ENCODE data around the gene TMEM151B. TPM values are rescaled to one million over a fixed set of nuclear protein-coding genes. Genes with fewer than 3 reads are reported as not detected.

Gene TMEM151B
- total RNA-seq, 1 donor from 2014 or later: not detected

GRCh38 chr6:44276667-44277640, 6.7 kb downstream of the TMEM151B start:
- no peak for DNase-seq (ENCODE audit: low spot score)
- no peak for ATAC-seq

GRCh38 chr6:44277763-44278162, 7.5 kb downstream of the TMEM151B start:
- ATAC-seq: no peak
- DNase-seq (ENCODE audit: low spot score): no peak

DNA sequence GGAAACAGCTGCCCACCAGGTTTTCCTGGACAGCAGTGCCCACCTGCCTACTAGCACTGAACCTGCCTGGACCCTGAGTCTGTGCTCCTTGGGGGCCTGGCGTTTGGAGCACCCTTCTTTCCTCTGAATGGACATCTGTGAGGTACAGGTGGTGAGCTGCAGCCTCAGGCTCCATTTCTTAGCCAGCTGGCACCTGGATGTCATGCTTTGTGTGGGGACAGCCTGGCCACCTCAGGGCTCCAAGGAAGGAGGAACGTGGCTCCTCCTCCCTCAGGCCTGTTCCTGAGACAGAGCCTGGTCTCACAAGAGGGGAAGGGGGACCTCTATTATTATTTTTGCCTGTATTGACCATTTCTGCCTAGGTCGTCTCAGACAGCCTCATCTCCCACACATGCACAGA, 8.1 kb downstream of the TMEM151B start:
- no peak for DNase-seq (ENCODE audit: low spot score)
- no peak for ATAC-seq

GRCh38 chr6:44278774-44279697, 8.8 kb downstream of the TMEM151B start:
- DNase-seq (ENCODE audit: low spot score): no peak
- ATAC-seq: no peak

GRCh38 chr6:44284121-44284520, 13.9 kb downstream of the TMEM151B start:
- ATAC-seq (no peak), DNase-seq (ENCODE audit: low spot score) (no peak)

DNA sequence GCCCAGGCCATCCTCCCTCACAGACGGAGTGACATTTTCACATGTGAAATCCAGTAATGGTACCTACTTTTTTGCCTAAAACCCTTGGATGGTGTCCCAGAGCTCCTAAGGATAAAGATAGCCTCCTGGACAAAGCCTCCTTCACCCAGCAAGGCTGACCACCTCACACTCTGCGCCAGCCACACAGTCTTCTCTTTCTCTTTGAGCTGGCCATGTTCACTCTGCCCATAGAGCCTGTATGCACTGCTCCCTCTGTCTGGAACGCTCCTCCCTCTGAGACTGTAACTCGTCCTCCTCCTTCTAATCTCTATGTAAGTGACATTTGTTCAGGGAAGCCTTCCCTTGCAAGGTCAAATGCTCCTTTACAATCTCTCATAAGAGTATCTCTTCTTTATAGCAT, 14.6 kb downstream of the TMEM151B start:
- no peak for DNase-seq (ENCODE audit: low spot score)
- ATAC-seq: no peak

GRCh38 chr6:44285552-44286284, 15.5 kb downstream of the TMEM151B start:
- DNase-seq (ENCODE audit: low spot score) (no peak), ATAC-seq (no peak)

GRCh38 chr6:44286285-44286565, 16.0 kb downstream of the TMEM151B start:
- no peak for DNase-seq (ENCODE audit: low spot score)

GRCh38 chr6:44286747-44287146, 16.5 kb downstream of the TMEM151B start:
- no peak for ATAC-seq
- DNase-seq (ENCODE audit: low spot score): no peak

More at GRCh38 chr6:44286285-44286565, 16.0 kb downstream of the TMEM151B start:
- ATAC-seq: no peak

DNA sequence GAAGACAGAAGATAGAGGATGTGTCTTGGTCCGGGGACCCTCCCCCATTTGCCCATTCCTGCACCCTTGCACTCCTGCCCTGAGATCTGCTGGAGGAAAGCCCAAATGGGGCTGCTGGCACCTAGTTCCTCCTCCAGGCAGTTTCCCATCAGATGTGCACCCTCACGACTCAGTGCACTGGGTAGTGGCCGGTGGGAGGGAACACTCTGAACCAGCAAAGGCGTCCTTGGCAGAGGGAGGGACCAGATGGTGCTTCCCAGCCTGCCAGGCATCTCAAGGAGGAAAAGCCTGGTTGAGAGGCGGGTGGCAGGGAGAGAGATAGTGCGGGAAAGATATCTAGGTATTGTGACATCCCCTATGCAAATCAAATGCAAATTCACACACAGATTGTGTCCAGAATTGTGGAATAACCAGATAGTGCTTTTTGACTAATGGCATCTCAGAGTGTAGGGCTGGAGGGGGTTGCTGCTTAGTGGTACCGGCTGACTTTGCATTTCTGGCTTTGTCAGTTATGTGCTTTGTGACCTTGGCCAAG, 19.5 kb downstream of the TMEM151B start:
- DNase-seq (ENCODE audit: low spot score): no peak
- no peak for ATAC-seq

DNA sequence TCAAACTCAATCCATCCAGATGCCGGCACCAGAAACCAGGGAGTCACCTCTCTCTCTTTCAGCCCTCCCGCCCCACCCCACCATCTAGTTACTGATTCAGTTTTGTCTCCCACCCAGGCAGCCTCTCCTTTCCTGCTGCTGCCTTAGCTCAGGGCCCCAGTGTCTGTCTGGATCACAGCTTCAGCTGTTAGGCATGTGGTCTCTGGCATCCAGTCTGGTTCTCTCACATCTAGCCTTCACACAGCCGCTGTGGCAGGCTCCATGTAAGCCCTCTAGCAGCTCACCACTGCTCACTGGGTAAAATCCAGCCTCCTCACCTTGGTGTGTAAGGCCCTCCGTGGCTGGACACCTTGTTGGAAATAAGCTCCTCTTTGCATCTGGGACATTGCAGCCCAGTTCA, 21.6 kb downstream of the TMEM151B start:
- ATAC-seq (no peak), DNase-seq (ENCODE audit: low spot score) (no peak)

DNA sequence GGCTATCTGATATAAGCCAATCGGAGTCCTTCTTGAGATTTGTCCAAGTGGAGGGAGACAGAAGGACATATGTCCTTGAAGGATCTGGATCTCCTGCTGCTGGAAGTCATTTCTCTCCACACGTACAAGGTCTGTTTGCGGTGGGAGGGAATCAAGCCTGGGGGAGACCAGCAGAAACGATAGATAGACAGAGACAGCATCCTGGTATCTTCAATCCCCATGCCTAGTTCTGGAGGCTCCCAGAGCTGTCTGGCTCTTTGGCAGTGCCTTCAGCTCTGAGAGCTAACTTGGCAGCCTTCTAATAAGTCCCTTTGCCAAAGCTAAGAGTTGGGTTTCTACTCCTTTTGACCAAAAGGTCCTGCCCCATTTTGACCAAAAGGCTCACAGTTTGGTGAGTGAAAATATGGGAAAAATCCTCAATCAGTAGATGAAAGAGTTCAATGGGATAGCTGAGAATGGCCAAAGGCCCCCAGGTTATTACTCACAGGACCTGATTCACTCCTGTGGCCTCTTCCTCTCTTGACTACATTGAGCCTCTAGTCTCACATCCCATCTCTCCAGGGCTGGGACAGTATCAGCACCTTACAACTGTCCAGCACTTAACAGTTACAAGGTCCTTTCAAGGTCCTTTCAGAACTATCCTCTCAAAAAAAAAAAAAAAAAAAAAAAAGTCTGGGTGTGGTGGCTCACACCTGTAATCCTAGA, 22.6 kb downstream of the TMEM151B start:
- ATAC-seq (no peak), DNase-seq (ENCODE audit: low spot score) (no peak)

DNA sequence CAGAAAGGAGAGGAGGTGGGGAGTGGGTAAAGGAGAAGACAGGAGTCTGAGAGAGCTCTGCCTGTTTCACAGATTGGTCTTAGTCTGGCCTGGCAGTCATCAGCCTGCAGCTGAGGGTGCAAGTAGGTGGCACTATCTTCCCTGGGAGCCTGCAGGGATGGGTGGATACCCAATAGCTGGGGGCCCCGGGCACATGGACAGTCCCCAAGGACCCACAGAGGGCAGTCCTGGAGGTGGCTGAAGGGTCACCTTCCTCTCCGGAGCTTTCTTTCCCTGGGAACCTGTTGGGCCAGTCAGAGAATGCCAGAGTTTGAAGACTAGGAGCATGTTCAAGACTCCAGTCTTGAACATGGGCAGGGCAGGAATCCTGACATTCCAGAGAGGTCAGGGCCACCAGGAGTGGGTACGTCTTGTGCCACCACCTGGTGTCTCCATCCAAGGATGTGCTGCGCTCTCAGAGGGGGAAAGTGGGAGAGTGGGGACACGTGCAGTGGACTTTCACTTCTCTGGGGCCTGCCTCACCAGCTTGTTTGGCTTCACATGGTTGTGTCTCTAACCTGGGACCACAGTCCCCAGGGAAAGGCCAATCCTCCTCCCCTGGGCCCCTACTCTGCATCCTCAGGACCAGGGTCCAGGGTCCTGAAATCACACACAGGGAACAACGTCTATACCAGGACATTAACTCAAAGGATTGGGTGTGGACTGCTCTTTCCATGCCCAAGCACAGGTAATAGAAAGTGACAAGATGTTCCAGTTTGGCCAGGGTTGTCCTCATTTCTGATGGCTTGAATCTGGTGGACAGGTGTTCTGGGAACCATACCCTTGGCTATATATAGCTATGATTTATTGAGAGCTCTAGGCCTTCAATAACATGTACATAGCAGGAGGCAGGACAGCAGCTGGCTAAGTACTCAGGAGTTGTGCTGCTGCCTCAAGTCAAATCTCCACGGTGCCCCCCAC, 24.9 kb downstream of the TMEM151B start:
- ATAC-seq (no peak), DNase-seq (ENCODE audit: low spot score) (no peak)

GRCh38 chr6:44297063-44298038, 27.1 kb downstream of the TMEM151B start:
- DNase-seq (ENCODE audit: low spot score) (no peak), ATAC-seq (peak; percentile 78)

DNA sequence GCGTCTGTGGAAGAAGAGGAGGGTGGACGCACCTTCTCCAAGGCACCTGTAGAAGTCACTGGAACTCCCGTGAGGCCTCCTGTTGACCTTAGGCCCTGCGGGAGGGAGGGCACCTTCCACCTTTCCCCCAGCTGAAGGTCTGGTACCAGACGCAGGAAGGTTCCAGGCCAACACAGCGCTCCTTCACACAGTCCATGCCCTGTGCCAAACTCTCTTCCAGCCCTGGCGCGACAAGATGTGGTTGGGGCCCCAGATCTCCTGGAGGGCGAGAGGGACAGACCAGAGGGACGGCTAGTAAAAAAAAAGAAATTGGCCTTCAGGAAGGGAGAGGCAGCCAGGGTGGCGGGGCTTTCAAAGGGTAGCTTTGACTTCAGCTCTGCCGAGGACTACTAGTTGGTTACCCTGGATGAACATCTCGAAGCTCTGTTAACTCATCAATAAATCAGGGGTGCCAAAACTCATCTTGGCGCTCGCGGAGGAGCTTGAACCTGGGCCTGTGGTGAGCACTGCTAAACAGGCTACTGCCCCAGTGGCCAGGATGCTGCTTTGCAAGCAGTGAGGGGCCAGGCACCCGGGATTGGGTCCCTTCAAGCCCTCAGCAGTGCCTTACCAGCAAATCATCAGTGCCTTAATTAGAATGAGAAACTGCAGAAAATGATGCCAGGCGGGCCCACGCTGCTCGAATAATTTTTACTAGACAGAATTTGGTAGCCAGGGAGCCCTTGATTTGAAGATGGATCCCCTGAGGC, 28.0 kb downstream of the TMEM151B start:
- ATAC-seq (peak; percentile 56), DNase-seq (ENCODE audit: low spot score) (no peak)

DNA sequence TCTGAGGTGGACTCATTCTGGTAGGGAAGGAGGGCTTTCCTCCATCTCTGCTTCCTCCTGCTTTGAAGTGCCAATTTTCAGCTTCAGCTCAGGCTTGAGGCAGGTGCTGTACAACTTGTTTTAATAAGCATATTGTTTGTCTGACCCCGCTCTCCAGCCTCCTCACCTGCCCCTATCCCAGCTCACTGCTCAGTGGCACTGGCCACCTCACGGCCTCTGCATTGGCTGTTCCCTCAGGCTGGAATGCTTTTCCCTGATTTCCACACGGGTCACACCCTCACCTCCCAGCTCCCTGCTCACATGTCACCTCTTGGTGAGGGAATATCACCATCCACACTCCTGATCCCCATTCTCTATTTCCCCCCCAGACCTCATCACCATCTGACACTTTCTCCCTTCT, 28.6 kb downstream of the TMEM151B start:
- DNase-seq (ENCODE audit: low spot score): no peak
- ATAC-seq: no peak

DNA sequence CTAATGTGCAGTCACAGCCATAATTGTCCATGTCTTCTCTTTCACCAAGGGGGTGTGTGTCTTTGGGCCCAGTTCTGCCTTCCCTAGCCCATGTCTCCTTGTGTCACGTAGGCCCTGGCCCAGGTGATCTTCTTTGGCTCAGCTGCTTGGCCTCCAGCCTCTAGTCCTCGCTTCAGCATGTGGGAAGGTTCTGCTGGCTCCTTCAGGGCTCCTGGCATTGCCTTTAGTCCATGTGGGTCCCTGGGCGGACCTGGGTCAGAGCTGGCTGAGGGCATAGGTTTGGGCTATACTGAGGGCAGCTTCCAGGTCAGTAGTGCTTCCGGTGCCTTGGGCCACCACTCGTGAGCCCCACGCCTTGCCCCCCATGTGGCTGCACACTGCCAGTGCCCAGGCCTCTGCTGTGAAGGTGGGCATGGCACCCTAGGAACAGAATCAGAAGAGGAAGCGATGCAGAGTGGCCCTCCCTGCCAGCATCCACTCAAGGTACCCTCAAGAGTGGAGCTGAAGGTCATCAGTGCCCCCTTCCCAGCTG, 30.1 kb downstream of the TMEM151B start:
- DNase-seq (ENCODE audit: low spot score): no peak
- ATAC-seq: no peak
